GM18526 (cell line): ENCODE results near the gene HERC5.

Source experiments
- POLR2A ChIP-seq: IDR thresholded peaks from 3 replicates; pipeline ENCODE4 v1.6.1; 2011; ENCODE audit not compliant: insufficient read length; ENCODE audit errors: extremely low read depth

HERC5 gene

DNA sequence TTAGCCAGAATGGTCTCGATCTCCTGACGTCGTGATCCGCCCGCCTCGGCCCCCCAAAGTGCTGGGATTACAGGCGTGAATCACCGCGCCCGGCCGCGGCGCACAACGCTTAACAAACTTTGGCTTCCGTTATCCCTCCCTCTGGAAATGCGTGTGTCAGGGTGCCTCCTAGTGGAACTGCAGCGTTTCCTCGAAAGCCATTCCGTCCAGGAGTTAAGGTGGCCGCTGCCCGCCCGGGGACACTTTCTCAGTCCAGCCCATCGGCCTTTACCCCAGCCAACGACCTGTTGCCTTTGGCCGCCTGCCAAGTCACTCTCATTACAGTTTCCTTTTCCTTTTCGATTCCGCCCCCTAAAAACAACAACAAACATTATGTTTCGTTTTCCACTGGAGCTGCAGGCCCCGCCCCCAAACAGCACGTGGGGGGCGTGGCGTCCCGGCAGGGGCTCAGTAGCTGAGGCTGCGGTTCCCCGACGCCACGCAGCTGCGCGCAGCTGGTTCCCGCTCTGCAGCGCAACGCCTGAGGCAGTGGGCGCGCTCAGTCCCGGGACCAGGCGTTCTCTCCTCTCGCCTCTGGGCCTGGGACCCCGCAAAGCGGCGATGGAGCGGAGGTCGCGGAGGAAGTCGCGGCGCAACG, at the start of gene HERC5:
HERC5 (plus strand) TSS at position 450 of the 637 bp plus-strand sequence; CDS start at position 601, 151 bp downstream.
- TF ChIP-seq POLR2A = peak; percentile 90

DNA sequence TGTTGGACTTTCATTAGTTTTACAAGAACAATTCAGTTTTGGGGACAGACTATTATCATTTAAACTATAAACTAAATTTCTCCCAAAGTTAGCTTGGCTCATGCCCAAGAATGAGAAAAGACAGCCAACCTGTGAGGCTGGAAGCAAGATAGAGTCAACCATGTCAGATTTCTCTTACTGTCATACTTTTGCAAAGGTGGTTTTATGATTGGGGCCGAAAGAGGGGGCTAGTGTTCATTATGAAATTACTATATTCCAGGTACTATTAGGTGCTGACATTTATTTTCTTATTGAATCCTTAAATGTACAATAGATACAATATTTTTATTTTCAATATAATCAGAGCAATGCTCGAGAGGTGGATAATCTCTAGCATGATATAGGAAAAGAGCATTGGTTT, 47.7 kb upstream of the HERC5 start:
- TF ChIP-seq POLR2A = no peak

DNA sequence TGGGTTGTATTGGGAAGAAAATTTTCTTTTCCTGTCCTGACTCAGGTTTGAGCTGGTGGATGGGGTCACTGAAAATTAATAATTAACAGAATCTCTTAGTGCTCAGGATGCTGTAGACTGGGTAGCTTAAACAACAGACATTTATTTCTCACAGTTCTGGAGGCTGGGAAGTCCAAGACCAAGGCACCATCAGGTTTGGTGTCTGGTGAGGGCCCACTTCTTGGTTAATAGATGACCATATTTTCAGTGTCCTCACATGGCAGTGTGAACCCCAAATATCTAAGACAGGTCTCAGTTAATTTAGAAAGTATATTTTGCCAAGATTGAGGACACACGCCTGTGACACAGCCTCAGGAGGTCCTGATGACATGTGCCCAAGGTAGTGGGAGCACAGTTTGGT, 47.1 kb upstream of the HERC5 start:
- no peak for TF ChIP-seq POLR2A

DNA sequence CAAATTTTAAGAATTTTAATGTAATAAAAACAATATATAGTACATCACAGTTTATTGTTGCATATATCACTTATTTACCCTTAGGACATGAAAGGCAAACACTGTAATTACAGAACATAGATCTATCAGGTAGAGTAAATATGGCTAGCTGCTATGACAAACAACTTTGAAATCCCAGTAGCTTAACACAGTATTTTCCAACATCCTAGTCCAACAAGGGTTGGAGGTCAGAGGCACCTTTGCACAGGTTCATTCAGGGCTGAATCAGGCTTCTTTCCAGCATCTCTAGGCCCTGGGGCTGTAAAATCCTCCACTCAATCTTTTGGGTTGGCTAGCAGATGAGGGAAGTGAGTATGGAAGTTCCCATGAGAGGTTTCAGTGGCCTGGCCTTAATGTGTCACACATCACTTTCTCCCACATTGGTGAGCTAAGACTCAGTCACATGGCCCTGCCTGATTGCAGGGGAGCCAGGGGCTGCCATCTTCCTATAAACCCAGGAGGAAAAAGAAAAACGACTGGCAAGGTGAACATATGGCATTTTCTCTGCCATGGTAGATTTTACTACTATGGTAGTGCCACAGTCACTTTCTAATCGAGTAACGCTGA, 45.3 kb upstream of the HERC5 start:
- no peak for TF ChIP-seq POLR2A

DNA sequence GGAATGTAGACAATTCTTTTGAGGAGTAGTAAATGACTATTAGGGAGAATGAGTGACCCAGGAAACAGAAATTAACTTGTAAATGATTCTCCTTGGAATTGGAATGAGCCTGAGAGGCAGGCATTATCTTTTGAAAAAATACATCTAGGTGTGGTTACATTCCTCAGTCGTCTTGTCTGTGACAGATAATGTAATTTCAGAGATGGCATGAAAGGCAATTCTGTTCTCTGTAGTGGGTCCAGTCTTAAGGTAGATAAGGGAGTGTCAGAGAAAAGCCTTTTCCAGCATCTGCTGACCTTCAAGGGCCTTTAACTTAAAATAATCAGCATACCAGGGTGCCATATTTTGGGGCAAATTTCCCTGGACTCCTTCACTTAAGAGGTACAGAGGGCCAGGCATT, 43.1 kb upstream of the HERC5 start:
- TF ChIP-seq POLR2A = no peak

DNA sequence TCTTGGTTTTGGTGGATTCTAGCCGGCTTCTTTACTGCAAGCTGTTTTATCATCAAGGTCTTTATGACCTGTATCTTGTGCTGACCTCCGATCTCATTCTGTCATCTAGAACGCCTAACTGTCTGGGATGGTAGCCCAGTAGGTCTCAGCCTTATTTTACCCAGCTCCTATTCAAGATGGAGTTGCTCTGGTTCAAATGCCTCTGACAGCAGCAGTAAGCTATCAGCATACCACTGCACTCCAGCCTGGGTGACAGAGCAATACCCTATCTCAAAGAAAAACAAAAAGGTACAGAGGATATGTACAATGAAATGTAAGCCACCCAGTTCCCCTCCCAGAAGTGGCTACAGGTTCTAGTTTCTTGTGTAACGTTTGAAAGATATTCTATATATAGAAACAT, 42.2 kb upstream of the HERC5 start:
- TF ChIP-seq POLR2A = no peak

DNA sequence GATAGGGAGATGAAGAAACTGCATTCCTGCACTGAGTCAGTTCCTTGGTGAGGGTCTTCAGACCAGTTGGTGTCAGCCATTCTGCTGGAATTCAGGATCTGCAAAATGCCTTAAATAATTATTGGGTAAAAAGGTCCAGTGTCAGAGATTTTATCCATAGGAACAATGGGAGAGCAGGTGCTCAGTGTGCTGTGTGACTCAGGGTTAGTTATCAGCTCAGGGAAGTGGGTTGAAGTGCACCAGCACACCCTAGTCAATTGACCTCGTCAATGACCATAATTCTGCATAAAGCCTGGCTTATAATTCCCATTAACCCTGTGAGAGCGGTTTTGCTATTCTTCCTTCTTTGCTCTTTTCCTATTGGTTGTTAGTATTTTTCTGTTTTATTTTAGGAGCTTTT, 40.9 kb upstream of the HERC5 start:
- no peak for TF ChIP-seq POLR2A

DNA sequence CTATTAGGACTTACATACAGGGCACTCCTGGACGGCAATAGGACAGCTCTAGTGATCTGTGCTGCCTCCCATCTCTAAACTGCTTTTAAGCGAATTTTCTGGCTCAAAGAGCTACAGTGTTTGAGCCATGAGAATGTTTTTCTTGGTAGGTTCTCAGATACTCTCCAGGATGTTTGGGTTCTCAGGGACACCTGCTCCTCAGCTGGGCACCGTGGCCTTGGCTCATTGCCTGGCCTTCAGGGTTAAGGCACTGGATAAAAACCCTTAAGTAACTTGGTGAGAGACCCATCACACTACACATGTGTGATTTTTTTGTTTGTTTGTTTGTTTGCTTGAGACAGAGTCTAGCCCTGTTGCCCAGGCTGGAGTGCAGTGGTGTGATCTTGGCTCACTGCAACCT, 38.5 kb upstream of the HERC5 start:
- no peak for TF ChIP-seq POLR2A

DNA sequence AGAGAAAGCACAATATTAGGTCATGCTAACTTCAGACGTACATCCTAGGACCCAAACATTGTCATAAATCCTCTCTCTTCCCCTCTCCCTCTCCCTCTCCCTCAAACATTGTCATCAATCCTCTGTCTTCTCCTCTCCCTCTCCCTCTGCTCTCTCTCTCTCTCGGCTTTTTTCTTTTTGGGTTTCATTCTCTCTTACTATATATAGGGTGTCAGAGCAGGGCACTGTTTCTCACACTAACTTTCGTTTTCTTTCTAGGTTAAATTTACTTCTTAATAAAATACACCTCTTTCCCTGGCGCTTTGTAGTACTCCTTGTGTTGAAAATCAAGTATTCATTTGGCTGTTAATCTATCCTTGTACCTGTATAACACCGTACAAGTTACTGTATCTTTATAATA, 37.0 kb upstream of the HERC5 start:
- TF ChIP-seq POLR2A = no peak

DNA sequence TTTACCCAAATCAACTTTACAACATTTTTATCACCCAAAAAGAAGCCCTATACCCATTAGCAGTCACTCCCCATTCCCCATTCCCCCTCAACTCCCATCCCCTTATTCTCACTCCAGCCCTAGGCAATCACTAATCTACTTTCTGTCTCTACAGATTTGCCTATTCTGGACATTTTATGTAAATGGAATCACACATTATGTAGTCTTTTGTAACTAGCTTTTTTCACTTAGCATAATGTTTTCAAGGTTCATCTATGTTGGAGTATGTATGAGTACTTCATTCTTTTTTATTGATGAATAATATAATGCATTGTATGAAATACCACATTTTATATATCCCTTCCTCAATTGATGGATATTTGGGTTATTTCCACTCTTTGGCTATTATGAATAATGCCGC, 36.1 kb upstream of the HERC5 start:
- TF ChIP-seq POLR2A = no peak

DNA sequence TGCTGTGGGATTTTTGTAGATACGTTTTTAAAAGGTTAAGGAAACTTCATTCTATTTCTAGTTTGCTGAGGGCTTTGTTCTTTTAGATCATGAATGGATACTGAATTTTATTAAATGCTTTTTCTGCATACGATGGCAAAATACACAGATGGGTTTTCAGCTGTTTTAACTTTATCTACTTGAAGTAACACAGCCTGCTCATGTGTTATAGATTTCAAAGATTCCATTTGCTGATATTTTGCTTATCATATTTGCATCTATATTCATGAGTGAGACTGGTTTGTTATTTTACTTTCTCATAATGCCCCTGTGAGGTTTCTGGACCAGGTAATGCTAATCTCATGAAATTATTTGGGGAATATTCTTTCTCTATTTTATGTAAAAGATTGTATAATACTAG, 34.5 kb upstream of the HERC5 start:
- TF ChIP-seq POLR2A = no peak

DNA sequence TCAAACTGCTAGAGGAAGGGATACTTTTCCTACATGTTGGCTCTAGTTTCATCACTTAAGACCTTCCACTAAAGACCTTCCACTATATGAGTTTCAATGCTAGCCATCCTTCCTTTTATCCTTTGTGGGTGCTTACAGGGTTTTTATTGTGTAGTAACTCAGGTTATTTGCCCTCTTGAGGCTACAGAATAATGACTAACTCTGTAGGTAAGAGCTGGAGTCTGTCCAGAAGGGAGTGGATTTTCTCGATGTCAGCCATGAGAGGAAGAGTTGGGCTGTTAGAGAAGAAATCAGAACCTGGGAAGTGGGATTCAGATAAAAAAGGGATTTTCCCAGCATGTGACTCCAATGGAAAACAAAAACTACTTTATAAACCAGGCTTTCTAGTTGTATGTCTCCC, 27.5 kb upstream of the HERC5 start:
- no peak for TF ChIP-seq POLR2A

DNA sequence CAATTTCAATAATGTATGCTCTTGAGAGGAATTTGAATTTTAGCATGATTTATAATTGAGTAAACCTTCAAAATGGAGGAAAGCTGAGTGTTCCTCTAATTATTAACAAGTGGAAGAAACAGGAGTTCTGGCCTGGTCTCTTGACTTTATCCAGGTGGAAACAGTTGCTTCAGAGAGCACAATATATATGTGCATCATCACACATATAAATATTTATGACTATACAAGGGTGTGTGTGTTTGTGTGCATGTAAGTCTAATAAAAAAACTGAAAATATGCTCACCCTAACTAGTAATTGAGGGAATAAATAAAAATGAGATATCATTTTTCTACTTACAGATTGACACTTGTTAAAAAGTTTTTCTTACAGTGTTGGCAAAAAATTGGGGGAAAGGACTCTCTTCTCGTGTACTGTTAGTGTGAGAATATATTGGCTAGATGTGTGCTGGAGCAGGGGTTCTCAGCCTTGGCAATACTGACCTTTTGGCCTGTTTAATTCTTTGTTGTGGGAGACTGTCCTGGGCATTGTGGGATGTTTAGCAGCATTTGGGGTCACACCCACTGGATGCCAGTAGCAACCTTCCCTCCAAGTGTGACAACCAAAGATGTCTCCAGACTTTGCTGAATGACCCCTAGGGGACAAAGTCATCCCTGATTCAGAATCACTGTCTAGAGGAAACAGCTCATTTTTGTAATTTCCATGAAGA, 20.8 kb upstream of the HERC5 start:
- TF ChIP-seq POLR2A = no peak

DNA sequence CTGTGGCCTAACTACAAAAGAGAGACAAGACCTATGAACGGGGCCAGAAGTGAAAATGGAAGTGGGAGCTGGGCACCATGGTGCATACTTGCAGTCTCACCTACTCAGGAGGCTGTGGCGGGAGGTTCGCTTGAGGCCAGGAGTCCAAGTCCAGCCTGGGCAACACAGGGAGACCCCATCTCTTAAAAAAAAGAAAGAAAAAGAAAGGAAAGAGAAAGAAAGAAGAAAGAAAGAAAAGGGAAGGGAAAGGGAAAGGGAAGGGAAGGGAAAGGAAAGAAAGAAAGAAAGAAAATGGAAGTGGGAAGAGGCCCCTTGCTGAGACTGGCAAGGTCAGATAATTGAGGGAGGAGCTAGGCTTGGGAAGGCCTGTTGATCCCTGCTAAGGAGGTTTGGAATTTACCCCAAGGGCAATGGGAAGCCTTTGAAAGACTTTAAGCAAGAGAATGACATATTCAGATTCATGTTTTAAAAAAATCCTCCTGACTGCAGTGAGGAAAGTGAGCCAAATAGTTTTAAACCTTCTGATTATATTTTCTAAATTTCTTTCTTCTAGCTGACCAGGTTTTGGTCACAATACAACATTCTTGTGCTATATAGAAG, 17.7 kb upstream of the HERC5 start:
- TF ChIP-seq POLR2A = no peak

DNA sequence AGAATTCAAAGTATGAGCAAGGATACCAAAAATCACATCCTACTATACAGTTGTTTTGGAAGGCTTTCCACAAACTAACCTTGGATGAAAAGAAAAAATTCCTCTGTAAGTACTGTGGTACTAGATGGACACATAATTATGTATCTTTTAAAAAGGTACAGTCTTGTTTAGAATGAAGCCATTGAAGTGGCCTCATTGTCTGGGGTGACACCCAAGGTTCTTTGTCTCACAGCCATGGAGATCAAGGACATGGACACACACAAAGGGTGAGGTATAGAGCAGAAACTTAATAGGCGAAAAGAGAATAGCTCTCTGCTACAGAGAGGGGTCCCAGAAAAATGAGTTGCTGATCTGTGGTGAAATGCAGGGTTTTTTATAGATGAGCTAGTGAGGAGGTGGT, 16.8 kb upstream of the HERC5 start:
- TF ChIP-seq POLR2A = no peak

DNA sequence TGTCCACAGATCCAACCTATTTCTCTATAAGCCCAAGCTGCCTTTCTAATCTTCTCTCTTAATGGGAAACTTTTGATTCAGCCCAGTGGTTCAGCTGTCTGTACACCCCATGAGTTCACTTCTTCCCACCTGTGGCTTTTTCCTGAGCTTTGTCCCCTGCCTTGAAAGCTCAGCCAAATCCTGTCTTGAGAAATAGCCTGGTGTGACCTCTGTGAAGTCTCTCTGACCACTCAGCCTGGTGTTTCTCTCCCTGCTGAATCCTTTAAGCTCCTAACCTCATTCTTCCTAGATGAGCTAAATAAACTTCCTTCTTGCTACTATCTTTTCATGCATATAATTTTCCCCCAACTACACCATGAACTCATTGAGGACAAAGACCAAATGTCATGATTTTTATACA, 15.2 kb upstream of the HERC5 start:
- TF ChIP-seq POLR2A = no peak

DNA sequence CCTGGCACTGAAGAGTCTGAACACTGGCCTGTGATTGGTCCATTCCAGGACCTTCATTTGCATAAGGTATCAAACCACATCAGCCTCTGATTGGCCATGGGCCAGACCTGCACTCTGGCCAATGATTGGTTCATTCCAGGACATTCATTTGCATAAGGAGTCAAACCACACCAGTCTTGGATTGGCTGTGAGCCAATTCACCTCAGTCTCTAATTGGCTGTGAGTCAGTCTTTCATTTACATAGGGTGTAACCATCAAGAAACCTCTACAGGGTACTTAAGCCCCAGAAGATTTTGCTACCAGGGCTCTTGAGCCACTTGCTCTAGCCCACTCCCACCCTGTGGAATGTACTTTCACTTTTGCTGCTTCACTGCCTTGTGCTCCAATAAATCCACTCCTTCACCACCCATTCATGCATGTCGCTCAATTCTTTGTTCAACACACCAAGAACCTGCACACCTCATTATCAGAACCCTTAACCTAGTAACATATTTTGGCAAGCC, 14.2 kb upstream of the HERC5 start:
- TF ChIP-seq POLR2A = no peak

DNA sequence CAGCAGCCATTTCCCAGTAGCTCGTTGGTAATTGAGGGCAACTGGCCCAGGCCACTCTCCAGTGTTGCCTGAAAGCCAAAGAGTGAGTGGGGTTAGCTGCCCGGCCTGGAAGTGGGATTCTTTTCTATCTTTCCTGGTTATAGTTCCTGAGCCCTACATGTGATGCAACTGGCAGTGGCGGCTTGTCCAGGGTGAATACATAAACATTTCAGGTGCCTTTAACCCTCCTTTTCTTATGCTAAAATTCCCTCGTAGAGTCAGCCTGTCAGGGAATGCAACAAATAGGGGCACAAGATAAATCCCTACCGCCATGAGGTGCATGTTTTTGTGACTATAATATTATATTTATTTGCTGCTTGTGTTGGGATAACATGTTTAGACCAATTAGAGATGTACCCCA, 13.4 kb upstream of the HERC5 start:
- no peak for TF ChIP-seq POLR2A
